H1 (cell line): Measurements from ENCODE around the gene TFRC.

Source experiments
- ASH2L ChIP-seq: fragments of 200-600, 300-600 bp; sonication (generic); IDR thresholded peaks from one replicate; pipeline ENCODE4 v1.7.1; 2017; ENCODE audit warnings: low read length
- EP300 ChIP-seq, 2 experiments: IDR thresholded peaks; 1 replicate in 1 of 2; 2 replicates in 1 of 2; pipeline ENCODE4 v1.6.1; 2011 to 2012; ENCODE audit warnings: low read depth in 2 of 2, low read length in 2 of 2, mild to moderate bottlenecking in 2 of 2, borderline replicate concordance in 1 of 2, inconsistent platforms in 1 of 2, moderate library complexity in 1 of 2
- JUND ChIP-seq: IDR thresholded peaks from 2 replicates; pipeline ENCODE4 v1.6.1; 2011; ENCODE audit warnings: mild to moderate bottlenecking, improper control_type of control experiment, low read length
- KDM1A ChIP-seq: fragments of 200-600, 300-600 bp; sonication (generic); IDR thresholded peaks from 2 replicates; pipeline ENCODE4 v1.7.1; 2016; ENCODE audit warnings: mild to moderate bottlenecking, low read length, borderline replicate concordance
- POLR2A ChIP-seq, 2 experiments: IDR thresholded peaks; 1 replicate in 1 of 2; 2 replicates in 1 of 2; pipeline ENCODE4 v1.6.1; 2011; ENCODE audit warnings: low read depth in 2 of 2, low read length in 2 of 2, mild to moderate bottlenecking in 2 of 2; ENCODE audit errors: control extremely low read depth in 1 of 2
- RAD21 ChIP-seq, 2 experiments: IDR thresholded peaks in 1 of 2; conservative IDR thresholded peaks in 1 of 2; 2 replicates each; pipeline ENCODE4 v1.6.1; 2011; ENCODE audit warnings: low read depth in 2 of 2, low read length in 2 of 2, improper control_type of control experiment in 1 of 2, inconsistent platforms in 1 of 2, mild to moderate bottlenecking in 1 of 2, moderate library complexity in 1 of 2
- RXRA ChIP-seq: IDR thresholded peaks from 2 replicates; pipeline ENCODE4 v1.6.1; 2011; ENCODE audit warnings: low read depth, mild to moderate bottlenecking, low read length, moderate library complexity; ENCODE audit not compliant: insufficient read depth
- SUZ12 ChIP-seq: fragments of 200-600 bp; sonication (generic); IDR thresholded peaks from 2 replicates; pipeline ENCODE4 v1.6.1; 2012; ENCODE audit warnings: mild to moderate bottlenecking, inconsistent platforms, low read length, moderate library complexity, mixed read lengths
- TF ChIP-seq, protein P1 (sequence below), 3 experiments: IDR thresholded peaks; 1 replicate in 2 of 3; 2 replicates in 1 of 3; pipeline versions ENCODE4 v1.5.1 to v1.6.1; 2011; ENCODE audit warnings: low read length in 3 of 3, mild to moderate bottlenecking in 3 of 3, inconsistent platforms in 2 of 3, low read depth in 1 of 3, moderate library complexity in 1 of 3; ENCODE audit not compliant: insufficient read depth in 1 of 3; ENCODE audit errors: control extremely low read depth in 1 of 3

GRCh38 chr3:196117809-196118208 lies 35.9 kb upstream of the TFRC start:
- no peak for TF ChIP-seq RAD21 (IDR thresholded peaks at IDR 0.05 in 1 of 2, conservative IDR thresholded peaks at IDR 0.05 in 1 of 2; ENCODE audit: low read depth in 2 of 2, low read length in 2 of 2)
- TF ChIP-seq, protein P1, sequence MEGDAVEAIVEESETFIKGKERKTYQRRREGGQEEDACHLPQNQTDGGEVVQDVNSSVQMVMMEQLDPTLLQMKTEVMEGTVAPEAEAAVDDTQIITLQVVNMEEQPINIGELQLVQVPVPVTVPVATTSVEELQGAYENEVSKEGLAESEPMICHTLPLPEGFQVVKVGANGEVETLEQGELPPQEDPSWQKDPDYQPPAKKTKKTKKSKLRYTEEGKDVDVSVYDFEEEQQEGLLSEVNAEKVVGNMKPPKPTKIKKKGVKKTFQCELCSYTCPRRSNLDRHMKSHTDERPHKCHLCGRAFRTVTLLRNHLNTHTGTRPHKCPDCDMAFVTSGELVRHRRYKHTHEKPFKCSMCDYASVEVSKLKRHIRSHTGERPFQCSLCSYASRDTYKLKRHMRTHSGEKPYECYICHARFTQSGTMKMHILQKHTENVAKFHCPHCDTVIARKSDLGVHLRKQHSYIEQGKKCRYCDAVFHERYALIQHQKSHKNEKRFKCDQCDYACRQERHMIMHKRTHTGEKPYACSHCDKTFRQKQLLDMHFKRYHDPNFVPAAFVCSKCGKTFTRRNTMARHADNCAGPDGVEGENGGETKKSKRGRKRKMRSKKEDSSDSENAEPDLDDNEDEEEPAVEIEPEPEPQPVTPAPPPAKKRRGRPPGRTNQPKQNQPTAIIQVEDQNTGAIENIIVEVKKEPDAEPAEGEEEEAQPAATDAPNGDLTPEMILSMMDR (IDR thresholded peaks at IDR 0.05; ENCODE audit: control extremely low read depth in 1 of 3, insufficient read depth in 1 of 3, low read depth in 1 of 3, low read length in 3 of 3) = no peak
- no peak for TF ChIP-seq RXRA
- no peak for TF ChIP-seq KDM1A
- TF ChIP-seq ASH2L = no peak
- no peak for TF ChIP-seq SUZ12
- TF ChIP-seq POLR2A (IDR thresholded peaks at IDR 0.05; ENCODE audit: control extremely low read depth in 1 of 2, low read depth in 2 of 2, low read length in 2 of 2) = no peak
- TF ChIP-seq JUND = no peak
- no peak for TF ChIP-seq EP300 (IDR thresholded peaks at IDR 0.05; ENCODE audit: borderline replicate concordance in 1 of 2, low read depth in 2 of 2, low read length in 2 of 2)
